Liver (tissue), 9 donors: ENCODE results near the gene LAMB1. TPM values are rescaled to one million over a fixed set of nuclear protein-coding genes. Genes with fewer than 3 reads are reported as not detected.

ENCODE experiments used
- DNase-seq: peaks from one replicate; pipeline ENCODE4 v3.0.0-alpha.2; 2017; ENCODE audit warnings: low spot score
- H3K27ac ChIP-seq, 2 donors: one replicate each; pipeline ENCODE4 v1.7.0; 2013; ENCODE audit warnings: inconsistent platforms in 2 of 2, low read length in 2 of 2, control low read depth in 1 of 2, low read depth in 1 of 2, mild to moderate bottlenecking in 1 of 2
- H3K27me3 ChIP-seq, 4 donors: one replicate each; pipeline versions ENCODE4 v1.6.1 to v1.7.0; 2013; ENCODE audit warnings: low read length in 3 of 4, inconsistent platforms in 1 of 4, mild to moderate bottlenecking in 1 of 4, moderate library complexity in 1 of 4; ENCODE audit not compliant: control insufficient read depth in 4 of 4, insufficient read depth in 4 of 4
- H3K36me3 ChIP-seq, 4 donors: one replicate each; pipeline versions ENCODE4 v1.6.1 to v1.7.0; 2013; ENCODE audit warnings: low read length in 3 of 4, mild to moderate bottlenecking in 3 of 4, low read depth in 1 of 4, moderate library complexity in 1 of 4; ENCODE audit not compliant: control insufficient read depth in 4 of 4, insufficient read depth in 3 of 4
- H3K4me1 ChIP-seq, 4 donors: one replicate each; pipeline versions ENCODE4 v1.6.1 to v1.7.0; 2013; ENCODE audit warnings: low read length in 3 of 4, mild to moderate bottlenecking in 3 of 4, moderate library complexity in 1 of 4; ENCODE audit not compliant: control insufficient read depth in 4 of 4, insufficient read depth in 4 of 4
- H3K4me3 ChIP-seq, 3 donors: one replicate each; pipeline versions ENCODE4 v1.6.1 to v1.7.0; 2013; ENCODE audit warnings: low read length in 3 of 3, control low read depth in 1 of 3, low read depth in 1 of 3, mild to moderate bottlenecking in 1 of 3
- H3K9ac ChIP-seq, 2 donors: one replicate each; pipeline ENCODE4 v1.7.0; 2013; ENCODE audit warnings: low read length in 2 of 2, mild to moderate bottlenecking in 2 of 2, moderate library complexity in 2 of 2, control low read depth in 1 of 2, low read depth in 1 of 2
- H3K9me3 ChIP-seq, 4 donors: one replicate each; pipeline versions ENCODE4 v1.6.1 to v1.7.0; 2013; ENCODE audit warnings: low read length in 3 of 4; ENCODE audit not compliant: control insufficient read depth in 4 of 4
- ATF3 ChIP-seq: IDR thresholded peaks from 2 replicates; pipeline ENCODE4 v1.6.1; 2016; ENCODE audit warnings: antibody characterized with exemption
- CTCF ChIP-seq: fragments of 150-350 bp; IDR thresholded peaks from 2 replicates; pipeline ENCODE4 v1.5.1; 2017; ENCODE audit warnings: improper control_type of control experiment, low read depth, low read length; ENCODE audit not compliant: missing input control
- FOXA1 ChIP-seq: IDR thresholded peaks from 2 replicates; pipeline ENCODE4 v1.6.1; 2016; ENCODE audit warnings: antibody characterized with exemption
- FOXA2 ChIP-seq: IDR thresholded peaks from 2 replicates; pipeline ENCODE4 v1.6.1; 2016; ENCODE audit warnings: antibody characterized with exemption
- GABPA ChIP-seq, 2 donors: IDR thresholded peaks in 1 of 2; conservative IDR thresholded peaks in 1 of 2; 2 replicates each; pipeline ENCODE4 v1.6.1; 2016; ENCODE audit warnings: antibody characterized with exemption in 2 of 2, mild to moderate bottlenecking in 1 of 2, moderate library complexity in 1 of 2
- HNF4A ChIP-seq, 2 donors: conservative IDR thresholded peaks; 2 replicates each; pipeline ENCODE4 v1.6.1; 2016; ENCODE audit warnings: antibody characterized with exemption in 2 of 2, mild to moderate bottlenecking in 2 of 2
- HNF4G ChIP-seq: IDR thresholded peaks from 2 replicates; pipeline ENCODE4 v1.6.1; 2016; ENCODE audit warnings: antibody characterized with exemption
- JUND ChIP-seq, 2 donors: IDR thresholded peaks; 2 replicates each; pipeline ENCODE4 v1.6.1; 2016; ENCODE audit warnings: antibody characterized with exemption in 2 of 2
- NR2F2 ChIP-seq: IDR thresholded peaks from 2 replicates; pipeline ENCODE4 v1.6.1; 2016; ENCODE audit warnings: antibody characterized with exemption
- RAD21 ChIP-seq, 2 donors: IDR thresholded peaks; 2 replicates each; pipeline ENCODE4 v1.6.1; 2016; ENCODE audit warnings: antibody characterized with exemption in 2 of 2, mild to moderate bottlenecking in 2 of 2
- REST ChIP-seq: IDR thresholded peaks from 2 replicates; pipeline ENCODE4 v1.6.1; 2016; ENCODE audit warnings: antibody characterized with exemption, mild to moderate bottlenecking
- RXRA ChIP-seq, 2 donors: IDR thresholded peaks; 2 replicates each; pipeline ENCODE4 v1.6.1; 2017 to 2018; ENCODE audit warnings: antibody characterized with exemption in 2 of 2, mild to moderate bottlenecking in 1 of 2
- TAF1 ChIP-seq: conservative IDR thresholded peaks from 2 replicates; pipeline ENCODE4 v1.6.1; 2016; ENCODE audit warnings: antibody characterized with exemption, mild to moderate bottlenecking
- ZBTB33 ChIP-seq: IDR thresholded peaks from 2 replicates; pipeline ENCODE4 v1.6.1; 2016; ENCODE audit warnings: antibody characterized with exemption
- WGBS: extraction: QIAGEN DNeasy Blood & Tissue Kit; methylation state at CpG from one replicate; pipeline ENCODE4 v1.1.7; 2013; 5-methylcytosine and 5-hydroxymethylcytosine counted together
- polyA plus RNA-seq, 2 donors: library from polyadenylated mRNA; stranded (reverse) in 1 of 2; unstranded in 1 of 2; fragments of 200-250 nt in 1 of 2; fragments of >200 nt in 1 of 2; fragmentation: Nextera tagmentation in 1 of 2; extraction: Ambion mirVana in 1 of 2; gene quantifications; one replicate each; pipeline versions ENCODE4 v1.2.1 to v1.2.3, GENCODE V29; 2013 to 2015
- total RNA-seq, 2 donors: library from RNA; depleted of rRNA; stranded (reverse); fragments of >200 nt; gene quantifications; one replicate each; pipeline ENCODE4 v1.2.3, GENCODE V29; 2014
- donor health status: healthy.
- donor health status: healthy.
- donor health status: healthy.
- donor health status: healthy.
- donor health status: healthy.

The LAMB1 gene
- total and polyA plus RNA-seq, 4 donors, result 12.6 to 63.1 (median 25.8) TPM

DNA sequence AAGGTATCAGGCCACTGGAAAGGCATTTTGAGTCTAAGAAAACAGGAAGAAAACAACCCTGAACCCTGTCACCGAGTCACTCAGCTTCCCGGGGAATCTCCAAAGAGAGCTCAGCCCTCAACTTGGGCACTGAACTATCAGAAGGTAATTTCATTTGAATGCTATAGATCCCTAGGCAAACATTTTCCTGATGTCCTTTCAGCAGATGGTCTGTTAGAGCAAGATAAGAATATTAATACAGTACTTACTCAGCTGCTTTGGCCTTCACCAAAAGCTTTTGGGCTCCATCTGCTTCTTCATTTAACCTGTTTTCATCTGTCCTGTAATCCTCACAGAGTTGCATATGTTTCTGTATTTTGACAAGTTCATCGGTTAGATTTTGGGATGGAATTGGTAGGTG lies 34.2 kb upstream of the LAMB1 start:
- Histone ChIP-seq H3K9me3 (no peaks in the 10 kb centered on the region), H3K27me3 (peaks cover 0 to 4% (median 0%) of the 10 kb centered on the region in 4 donors), H3K4me1 (no peaks in the 10 kb centered on the region), H3K36me3 (no peaks in the 10 kb centered on the region), H3K4me3 (no peak overlapping the region), H3K27ac (no peak overlapping the region), H3K9ac (no peak overlapping the region)
- TF ChIP-seq CTCF (no peak), FOXA2 (no peak), RAD21 (IDR thresholded peaks at IDR 0.05) (no peak), GABPA (IDR thresholded peaks at IDR 0.05 in 1 of 2, conservative IDR thresholded peaks at IDR 0.05 in 1 of 2) (no peak), ATF3 (no peak), JUND (IDR thresholded peaks at IDR 0.05) (no peak)
- no peak for DNase-seq
- 91% methylated on average over 3 of the region's 3 CpGs for WGBS

DNA sequence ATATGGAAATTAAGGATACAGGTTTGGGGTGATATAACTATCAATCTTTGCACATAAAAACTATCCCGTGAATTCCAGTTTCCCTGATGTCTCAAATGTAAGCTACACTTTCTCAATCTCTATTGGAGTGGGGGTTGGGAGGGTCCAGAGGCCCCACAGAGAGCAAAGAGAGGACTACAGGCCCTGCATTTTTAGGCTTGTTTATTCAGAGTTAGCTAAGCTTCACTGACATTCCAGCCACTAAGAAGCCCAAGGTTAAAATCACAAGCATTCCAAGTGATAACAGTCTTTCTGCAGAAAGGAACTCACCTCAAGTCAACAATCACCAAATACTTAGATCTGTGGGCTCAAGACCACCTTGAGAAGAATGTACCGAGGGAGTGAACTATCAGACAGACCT lies 31.6 kb upstream of the LAMB1 start:
- DNase-seq, result no peak
- 64% methylated on average over 2 of the region's 2 CpGs for WGBS
- no peak overlapping the region for H3K27ac ChIP-seq
- no peaks in the 10 kb centered on the region for H3K36me3 ChIP-seq
- no peaks in the 10 kb centered on the region for H3K9me3 ChIP-seq
- TF ChIP-seq NR2F2 (no peak), ATF3 (no peak), ZBTB33 (no peak), RXRA (IDR thresholded peaks at IDR 0.05) (no peak), REST (no peak), CTCF (no peak), FOXA2 (no peak), TAF1 (no peak), HNF4G (no peak), RAD21 (IDR thresholded peaks at IDR 0.05) (no peak), HNF4A (conservative IDR thresholded peaks at IDR 0.05) (no peak), FOXA1 (no peak)
- H3K4me3 ChIP-seq, result no peak overlapping the region
- H3K9ac ChIP-seq, result no peak overlapping the region
- H3K4me1 ChIP-seq, result no peaks in the 10 kb centered on the region
- peaks cover 0 to 4% (median 0%) of the 10 kb centered on the region in 4 donors for H3K27me3 ChIP-seq
